ENCODE data around the gene ENPP6. TPM values are rescaled to one million over a fixed set of nuclear protein-coding genes. Genes with fewer than 3 reads are reported as not detected.
A peak's percentile ranks its signal among the peaks of the same experiment; 100 is the strongest.

The ENPP6 gene
- total RNA-seq, 2 experiments from 2014 or later = not detected

DNA sequence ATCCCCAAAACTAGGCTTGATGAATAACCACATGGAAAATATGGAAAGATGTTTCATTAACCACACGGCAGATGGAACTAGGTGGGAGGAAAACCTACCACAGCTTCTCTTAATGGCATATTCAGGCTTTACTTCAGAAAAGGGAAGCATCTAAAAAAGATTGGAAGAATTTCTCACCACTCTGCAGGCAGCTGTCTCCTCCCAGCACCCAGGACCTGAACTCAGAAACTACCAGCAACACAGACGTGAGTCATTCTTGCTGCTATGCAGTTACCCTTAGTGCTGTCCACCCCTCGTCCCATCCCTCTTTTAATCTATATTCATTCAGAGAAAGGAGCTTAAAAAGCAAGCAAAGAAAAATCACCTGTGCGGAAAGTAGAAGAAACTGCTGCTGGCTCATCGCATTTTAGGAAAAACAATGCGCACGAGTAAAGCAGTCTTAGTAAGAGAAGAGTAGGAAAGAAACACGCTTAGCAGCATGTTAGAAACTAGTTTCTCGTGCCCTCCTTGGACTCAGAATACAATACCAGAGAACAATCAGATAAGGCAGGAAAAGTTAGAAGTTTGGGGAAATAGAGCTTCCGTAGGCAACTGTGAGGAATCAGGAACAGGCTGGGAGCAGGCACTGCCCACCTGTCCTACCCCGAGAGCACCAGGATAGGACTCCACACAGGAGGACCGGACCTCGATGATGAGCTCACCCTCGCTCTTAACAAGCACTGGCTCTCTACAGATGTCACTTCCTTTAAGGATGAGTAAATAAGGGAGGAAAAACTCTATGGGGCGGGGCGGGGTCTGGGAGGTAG lies 48.1 kb upstream of the ENPP6 start:
- DNase-seq (ENCODE audit: low spot score) = no peak
- H3K4me2 ChIP-seq (ENCODE audit: low read length) = peak overlapping the region; percentile 55
- H4K20me1 ChIP-seq (ENCODE audit: insufficient read depth, low read length) = no peaks in the 10 kb centered on the region
- peaks cover 69% of the 10 kb centered on the region for H3K4me1 ChIP-seq (ENCODE audit: insufficient read depth, low read length, poor library complexity, severe bottlenecking)
- H3K27ac ChIP-seq (ENCODE audit: low read depth, low read length, poor library complexity, severe bottlenecking) = peak overlapping the region; percentile 88
- H3K9me3 ChIP-seq (ENCODE audit: low read length) = no peaks in the 10 kb centered on the region
- peak overlapping the region; percentile 83 for H2AFZ ChIP-seq (ENCODE audit: low read length)
- H3K79me2 ChIP-seq (ENCODE audit: insufficient read depth, low read depth, low read length) = no peaks in the 10 kb centered on the region
- H3K4me3 ChIP-seq (ENCODE audit: low read depth, low read length, poor library complexity, severe bottlenecking) = peak overlapping the region; percentile 3
- ChIA-PET CTCF (ENCODE audit: unreplicated experiment) (interaction anchor here (0.6 to 2.2 kb wide), 9 partner anchors 8 to 478 kb away, joined by 3 to 13 read pairs (median 5); no protein-coding TSS in a partner anchor), POLR2A (interaction anchor here (0.5 to 9.4 kb wide), 34 partner anchors 8 to 384 kb away, joined by 3 to 283 read pairs (median 4); partner anchors contain the start of genes CASP3 and PRIMPOL)
- H3K9me2 ChIP-seq (ENCODE audit: insufficient read depth, low read length) = no peaks in the 10 kb centered on the region
- TF ChIP-seq EZH2phosphoT487 (IDR thresholded peaks at IDR 0.05; ENCODE audit: borderline replicate concordance, low read depth, low read length) = no peak
- TF ChIP-seq, protein P1, sequence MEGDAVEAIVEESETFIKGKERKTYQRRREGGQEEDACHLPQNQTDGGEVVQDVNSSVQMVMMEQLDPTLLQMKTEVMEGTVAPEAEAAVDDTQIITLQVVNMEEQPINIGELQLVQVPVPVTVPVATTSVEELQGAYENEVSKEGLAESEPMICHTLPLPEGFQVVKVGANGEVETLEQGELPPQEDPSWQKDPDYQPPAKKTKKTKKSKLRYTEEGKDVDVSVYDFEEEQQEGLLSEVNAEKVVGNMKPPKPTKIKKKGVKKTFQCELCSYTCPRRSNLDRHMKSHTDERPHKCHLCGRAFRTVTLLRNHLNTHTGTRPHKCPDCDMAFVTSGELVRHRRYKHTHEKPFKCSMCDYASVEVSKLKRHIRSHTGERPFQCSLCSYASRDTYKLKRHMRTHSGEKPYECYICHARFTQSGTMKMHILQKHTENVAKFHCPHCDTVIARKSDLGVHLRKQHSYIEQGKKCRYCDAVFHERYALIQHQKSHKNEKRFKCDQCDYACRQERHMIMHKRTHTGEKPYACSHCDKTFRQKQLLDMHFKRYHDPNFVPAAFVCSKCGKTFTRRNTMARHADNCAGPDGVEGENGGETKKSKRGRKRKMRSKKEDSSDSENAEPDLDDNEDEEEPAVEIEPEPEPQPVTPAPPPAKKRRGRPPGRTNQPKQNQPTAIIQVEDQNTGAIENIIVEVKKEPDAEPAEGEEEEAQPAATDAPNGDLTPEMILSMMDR (conservative IDR thresholded peaks at IDR 0.05; ENCODE audit: low read length) = no peak
- no TSS peak for BruUV-seq (replicated peaks)
- H3K36me3 ChIP-seq (ENCODE audit: insufficient read depth, low read length) = no peaks in the 10 kb centered on the region
- intact Hi-C loops (cut with micrococcal nuclease; ENCODE audit: unreplicated experiment) = loop anchor here (2.0 to 5.0 kb wide), 7 partner anchors 49 to 552 kb away; partner anchors contain the start of genes CASP3, CENPU and PRIMPOL

GRCh38 chr4:184263910-184264732 lies 46.4 kb upstream of the ENPP6 start:
- Histone ChIP-seq H3K9me3 (ENCODE audit: low read length) (no peaks in the 10 kb centered on the region), H2AFZ (ENCODE audit: low read length) (peak overlapping the region; percentile 83; the same call in 1 of the 2 replicates), H3K4me1 (ENCODE audit: insufficient read depth, low read length, poor library complexity, severe bottlenecking) (peaks cover 55% of the 10 kb centered on the region), H4K20me1 (ENCODE audit: insufficient read depth, low read length) (no peaks in the 10 kb centered on the region), H3K4me2 (ENCODE audit: low read length) (peak overlapping the region; percentile 47), H3K36me3 (ENCODE audit: insufficient read depth, low read length) (no peaks in the 10 kb centered on the region), H3K79me2 (ENCODE audit: insufficient read depth, low read depth, low read length) (no peaks in the 10 kb centered on the region), H3K27ac (ENCODE audit: low read depth, low read length, poor library complexity, severe bottlenecking) (peak overlapping the region; percentile 32), H3K9me2 (ENCODE audit: insufficient read depth, low read length) (no peaks in the 10 kb centered on the region), H3K4me3 (ENCODE audit: low read depth, low read length, poor library complexity, severe bottlenecking) (no peak overlapping the region)
- ChIA-PET POLR2A (interaction anchor here (0.6 to 9.4 kb wide), 31 partner anchors 9 to 469 kb away, joined by 3 to 283 read pairs (median 4); partner anchors contain the start of genes CENPU and IRF2), CTCF (ENCODE audit: unreplicated experiment) (interaction anchor here (0.5 to 2.2 kb wide), 10 partner anchors 9 to 275 kb away, joined by 3 to 13 read pairs (median 4); no protein-coding TSS in a partner anchor)
- peak; percentile 97 for DNase-seq (ENCODE audit: low spot score)
- intact Hi-C loops (cut with micrococcal nuclease; ENCODE audit: unreplicated experiment) = loop anchor here (1.0 to 5.0 kb wide), 9 partner anchors 51 to 718 kb away; partner anchors contain the start of genes CASP3, CENPU and PRIMPOL
- BruUV-seq (replicated peaks) = no TSS peak
- TF ChIP-seq EZH2phosphoT487 (IDR thresholded peaks at IDR 0.05; ENCODE audit: borderline replicate concordance, low read depth, low read length) = no peak
- TF ChIP-seq, protein P1 (conservative IDR thresholded peaks at IDR 0.05; ENCODE audit: low read length) = peak; percentile 97

All from OCI-LY7 (cell line).